GM12891 (cell line): ENCODE results near the gene IL17B.

Experiments used
- PAX5 ChIP-seq: IDR thresholded peaks from 2 replicates; pipeline ENCODE4 v1.6.1; 2011; ENCODE audit warnings: low read length, moderate library complexity, mild to moderate bottlenecking; ENCODE audit not compliant: insufficient read depth, severe bottlenecking
- POLR2A ChIP-seq: IDR thresholded peaks from 2 replicates; pipeline ENCODE4 v1.6.1; 2011; ENCODE audit warnings: low read depth, low read length, control low read depth
- POLR2AphosphoS5 ChIP-seq: IDR thresholded peaks from 2 replicates; pipeline ENCODE4 v1.6.1; 2011; ENCODE audit warnings: low read depth, low read length, control low read depth
- SPI1 ChIP-seq: IDR thresholded peaks from 2 replicates; pipeline ENCODE4 v1.6.1; 2011; ENCODE audit warnings: low read depth, low read length, control low read depth

DNA sequence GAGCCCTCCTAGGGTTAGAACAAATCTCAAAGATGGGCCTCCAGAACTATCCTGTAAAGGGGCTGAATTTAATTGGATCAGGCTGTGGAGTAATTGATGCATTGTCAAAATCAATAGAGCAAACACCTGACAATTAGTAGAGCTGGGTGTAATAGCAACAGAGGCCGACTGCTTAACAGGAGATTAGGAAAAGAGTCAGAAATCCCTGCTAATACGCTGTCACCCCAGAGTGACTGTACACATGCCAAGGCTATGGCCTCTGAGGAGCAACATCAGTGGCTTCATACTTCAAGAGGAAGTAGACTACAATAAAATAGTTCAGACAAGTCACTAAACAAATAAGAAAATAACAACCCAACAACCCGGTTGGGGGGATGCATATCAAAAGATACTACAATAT is 52.5 kb downstream of the IL17B start:
- no peak for TF ChIP-seq POLR2AphosphoS5
- no peak for TF ChIP-seq POLR2A
- no peak for TF ChIP-seq PAX5
- TF ChIP-seq SPI1, result no peak
